GM18511 (cell line): ENCODE measurements around the gene RAMACL.

ENCODE experiments used
- ATAC-seq: cut with Tn5 transposase; IDR thresholded peaks from one replicate; pipeline ENCODE4 v1.9.1; 2021; ENCODE audit warnings: mild to moderate bottlenecking, moderate library complexity; ENCODE audit not compliant: unreplicated experiment

The RAMACL gene

DNA sequence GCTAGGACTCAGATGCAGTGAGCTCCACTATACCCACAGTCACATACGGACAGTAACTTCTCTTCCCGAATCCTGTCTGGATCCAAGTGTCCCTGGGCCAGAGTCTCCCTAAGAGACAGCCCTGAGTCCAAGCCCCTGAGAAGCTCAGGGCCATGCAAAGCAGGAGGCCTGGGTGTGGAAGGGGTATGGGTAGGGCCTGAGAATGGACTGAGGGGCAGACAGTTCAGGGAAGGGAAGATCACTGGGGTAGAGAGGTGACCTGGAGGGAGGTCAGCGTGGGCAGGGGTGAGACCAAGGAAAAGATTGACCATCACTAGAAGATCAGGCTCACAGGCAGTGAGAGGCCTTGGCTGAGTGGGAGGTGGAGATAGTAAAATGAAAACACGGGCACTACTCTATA, 31.8 kb upstream of the RAMACL start:
- no peak for ATAC-seq

DNA sequence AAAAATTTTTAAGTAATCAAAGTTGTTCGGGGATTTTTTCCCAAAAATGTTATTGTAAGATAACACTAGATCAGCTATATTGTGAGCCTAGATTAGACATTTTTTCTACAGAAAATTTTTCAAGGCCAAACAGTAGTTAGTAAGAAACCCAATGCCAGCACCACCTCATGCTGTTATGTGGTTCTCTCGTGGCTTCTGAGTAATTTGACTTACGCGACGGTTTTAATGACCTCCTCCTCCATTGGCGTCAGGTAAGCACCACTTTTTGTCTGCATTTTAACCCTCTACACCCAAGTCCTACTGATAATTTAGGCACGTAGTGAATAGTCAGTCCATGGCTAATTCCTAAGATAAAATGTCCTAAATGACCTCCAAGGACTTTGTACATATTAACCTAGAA, 30.9 kb upstream of the RAMACL start:
- no peak for ATAC-seq

DNA sequence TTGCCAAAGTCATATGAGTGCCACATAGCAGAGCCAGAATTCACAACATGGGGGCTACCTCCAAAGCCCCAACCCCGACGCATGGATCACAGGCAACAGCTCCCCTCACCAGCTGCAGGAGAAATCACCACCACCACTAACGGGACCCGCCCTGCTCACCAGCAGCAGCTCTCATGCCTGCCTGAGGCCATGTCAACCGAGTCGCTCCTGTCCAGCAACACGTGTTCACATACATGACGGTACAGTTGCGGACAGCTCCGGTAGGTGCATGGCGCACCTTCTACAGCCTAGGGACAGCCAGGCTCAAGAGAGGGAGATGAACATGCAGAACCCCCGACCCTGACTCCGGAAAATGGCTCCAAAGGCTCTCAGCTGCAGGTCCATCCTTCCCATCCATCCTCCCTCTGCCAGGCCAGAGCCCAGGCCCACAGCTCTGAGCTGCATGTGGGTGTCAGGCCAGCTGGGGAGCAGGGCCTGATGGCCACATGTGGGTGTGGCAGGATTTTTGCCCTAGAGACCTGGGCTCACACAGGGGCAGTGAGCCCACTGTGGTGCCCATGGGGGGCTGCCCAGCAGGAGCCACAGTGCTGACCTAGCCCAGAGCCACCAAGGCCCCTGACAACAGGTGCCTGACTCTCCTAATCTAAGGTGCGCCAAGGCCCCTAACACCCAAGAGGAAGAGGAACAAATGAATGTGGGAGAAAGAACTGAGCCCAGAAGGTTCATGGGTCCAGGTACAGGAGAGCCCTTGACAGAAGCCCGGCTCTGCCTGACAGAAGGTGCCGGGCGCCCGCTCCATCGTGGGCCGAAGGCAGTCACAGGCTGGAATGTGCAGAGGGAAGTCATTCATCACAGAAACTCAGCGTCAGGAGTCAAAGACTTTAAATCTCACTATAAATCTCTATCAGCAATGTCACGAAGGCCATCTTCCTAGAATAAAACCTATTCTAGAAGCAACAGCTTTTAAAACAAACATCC, 30.1 kb upstream of the RAMACL start:
- no peak for ATAC-seq

DNA sequence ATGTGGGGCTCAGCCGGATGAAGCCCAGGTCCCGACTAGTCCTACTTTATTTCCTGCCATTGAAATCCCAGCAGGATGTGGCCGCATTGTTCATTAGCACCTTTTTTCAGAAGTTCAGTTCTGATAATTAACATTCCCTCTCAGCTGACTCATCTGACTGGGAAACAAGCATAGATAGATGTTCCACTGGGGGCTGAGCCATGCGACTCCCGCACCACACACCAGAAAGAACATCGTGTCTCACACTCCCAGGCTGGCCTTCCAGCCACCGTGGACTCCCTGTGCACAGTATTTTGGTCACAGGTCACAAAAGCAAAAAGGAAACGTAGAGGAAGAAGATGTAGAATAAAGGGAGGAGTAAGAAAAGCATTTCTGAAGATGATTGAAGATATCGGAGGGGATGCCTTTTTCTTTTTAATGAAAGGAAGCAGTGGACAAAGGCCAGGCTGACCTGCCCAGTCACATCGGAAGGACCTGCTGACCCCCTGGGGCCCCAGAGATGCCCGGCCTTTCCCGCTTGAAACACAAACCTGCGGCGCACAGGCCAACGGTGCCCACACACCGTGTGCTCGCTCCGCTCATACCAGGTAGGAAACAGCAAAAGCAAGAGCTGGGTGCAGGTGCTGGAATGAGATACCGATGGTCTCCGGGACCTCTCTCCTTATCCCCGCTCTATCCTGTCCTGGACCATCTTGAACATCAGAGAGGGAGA, 28.7 kb upstream of the RAMACL start:
- ATAC-seq: no peak

DNA sequence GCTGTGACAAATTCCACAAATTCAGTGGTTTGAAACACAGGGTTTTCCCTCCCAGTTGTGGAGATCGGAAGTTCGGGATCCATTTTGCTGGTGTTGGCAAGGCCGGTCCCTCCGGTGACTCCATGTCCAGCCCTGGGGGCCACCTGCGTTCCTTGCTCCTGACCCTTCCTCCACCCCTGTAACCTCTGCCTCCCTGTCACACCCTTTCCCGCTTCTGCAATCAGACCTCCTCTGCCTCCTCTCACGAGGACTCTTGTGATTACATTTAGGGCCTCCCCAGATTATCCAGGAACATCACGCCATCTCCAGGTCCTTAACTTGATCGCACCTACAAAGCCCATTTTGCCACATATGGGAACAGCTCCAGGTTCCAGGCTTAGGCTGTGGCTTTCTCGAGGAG, 28.1 kb upstream of the RAMACL start:
- ATAC-seq: no peak

DNA sequence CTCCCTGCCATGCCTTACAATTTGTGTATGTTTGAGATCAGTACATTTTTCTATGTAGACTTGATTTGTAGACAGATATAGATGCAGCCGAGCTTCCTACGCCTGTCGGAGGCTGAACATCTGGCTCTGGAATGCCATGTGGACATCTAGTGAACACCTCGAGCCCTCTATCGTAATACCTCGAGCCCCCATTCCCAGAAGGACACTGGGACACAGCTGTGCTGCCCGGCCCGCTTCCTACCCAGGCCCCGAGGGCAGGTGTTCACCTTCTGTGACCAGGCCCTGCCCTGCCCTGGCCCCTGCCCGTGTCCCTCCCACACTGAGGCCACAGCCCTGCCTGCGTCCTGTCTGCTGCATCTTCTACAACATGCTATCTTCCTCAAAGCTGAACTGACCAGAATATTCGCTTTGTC, 27.7 kb upstream of the RAMACL start:
- ATAC-seq: no peak

DNA sequence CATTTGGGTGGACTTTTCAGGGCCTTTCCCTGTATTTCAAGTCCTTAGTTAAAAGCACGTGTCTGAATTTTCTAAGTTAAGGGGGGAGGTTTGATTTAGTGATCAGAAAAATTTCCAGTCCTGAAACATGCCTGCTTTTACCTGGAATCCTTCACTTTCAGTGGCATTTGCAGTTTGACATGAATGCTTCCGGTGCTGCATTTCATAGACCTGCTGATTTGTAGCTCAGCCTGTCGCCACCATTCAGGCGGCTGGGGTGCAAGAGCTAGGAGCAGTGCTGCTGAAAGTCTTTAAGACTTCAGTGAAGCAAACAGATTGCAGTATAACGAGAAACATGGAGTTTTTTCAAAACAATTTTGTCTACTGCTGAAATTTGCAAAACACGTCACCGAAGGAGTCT, 26.5 kb upstream of the RAMACL start:
- ATAC-seq: no peak

DNA sequence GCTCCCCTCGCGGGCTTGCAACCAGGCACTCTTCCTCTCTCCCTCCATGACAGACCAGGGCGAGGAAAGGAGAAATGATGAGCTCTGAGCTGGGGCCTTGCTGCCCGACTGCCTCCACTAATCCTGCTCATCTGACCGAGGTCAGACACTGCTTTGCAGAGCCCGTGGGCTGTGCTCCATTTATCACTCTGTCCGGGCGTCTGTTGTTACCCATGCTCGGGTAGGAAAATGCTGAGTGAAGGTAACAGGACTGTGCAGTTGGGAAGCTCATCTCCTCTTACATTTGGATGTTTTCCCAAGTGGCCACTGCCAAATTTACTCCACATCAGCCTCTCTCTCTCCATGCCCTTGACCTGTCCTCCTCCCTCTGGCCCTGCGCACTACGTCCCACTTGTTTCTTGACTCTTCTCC, 26.0 kb upstream of the RAMACL start:
- ATAC-seq: no peak

DNA sequence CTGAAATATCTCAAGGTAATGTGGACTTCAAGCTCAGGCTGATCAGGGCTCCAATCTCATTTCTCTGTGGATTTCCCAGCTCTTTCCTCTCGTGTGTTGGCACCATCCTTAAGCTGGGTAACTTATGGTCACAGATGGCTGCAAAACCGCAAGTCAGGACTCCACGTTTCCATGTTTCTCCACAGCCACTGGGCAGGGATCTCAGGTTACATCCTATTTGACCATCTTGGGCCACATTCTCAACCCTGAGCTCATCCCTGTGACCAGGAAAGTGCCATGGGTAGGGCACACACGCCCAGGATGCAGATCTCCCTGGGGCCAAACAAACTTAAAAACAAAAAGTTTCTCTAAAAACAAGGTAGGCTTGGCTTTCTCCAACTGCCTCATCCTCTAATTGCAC, 25.2 kb upstream of the RAMACL start:
- no peak for ATAC-seq

DNA sequence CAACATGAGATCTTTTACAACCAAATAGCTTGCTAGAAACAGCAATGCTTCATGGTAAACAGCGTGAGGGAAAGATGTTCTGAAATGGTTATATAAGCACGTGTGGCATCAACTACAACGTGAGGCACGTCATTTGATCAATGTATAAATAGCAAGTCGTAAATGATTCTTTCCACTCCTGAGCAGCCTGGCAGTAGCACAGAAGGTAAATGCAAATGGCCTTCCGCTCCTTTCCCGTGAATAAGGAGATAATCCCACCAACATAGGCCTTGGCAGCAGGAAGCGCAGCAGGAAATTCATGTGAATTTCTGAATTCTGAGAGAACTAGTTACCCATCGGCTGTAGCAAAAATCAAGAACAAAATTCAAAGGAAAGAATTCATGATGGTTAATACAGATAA, 23.6 kb upstream of the RAMACL start:
- no peak for ATAC-seq

DNA sequence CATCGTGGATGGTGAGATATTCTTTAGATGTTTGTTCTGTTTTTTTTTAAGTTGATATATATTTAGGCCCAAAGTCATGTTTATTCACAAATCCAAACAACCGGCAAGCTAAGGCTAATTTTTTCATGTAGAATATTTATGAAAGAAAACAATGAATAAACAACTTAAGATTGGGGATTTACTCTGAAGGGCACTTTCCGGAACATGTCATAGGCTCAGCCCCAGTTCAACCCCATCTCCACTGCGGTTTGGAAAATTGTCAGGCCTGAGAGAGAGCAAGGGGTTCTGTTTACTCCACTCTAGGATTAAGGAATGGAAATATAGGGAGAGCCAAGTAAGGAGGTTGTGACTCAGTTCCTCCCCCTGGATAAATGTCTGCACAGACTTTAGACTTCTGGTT, 22.3 kb upstream of the RAMACL start:
- ATAC-seq: no peak

DNA sequence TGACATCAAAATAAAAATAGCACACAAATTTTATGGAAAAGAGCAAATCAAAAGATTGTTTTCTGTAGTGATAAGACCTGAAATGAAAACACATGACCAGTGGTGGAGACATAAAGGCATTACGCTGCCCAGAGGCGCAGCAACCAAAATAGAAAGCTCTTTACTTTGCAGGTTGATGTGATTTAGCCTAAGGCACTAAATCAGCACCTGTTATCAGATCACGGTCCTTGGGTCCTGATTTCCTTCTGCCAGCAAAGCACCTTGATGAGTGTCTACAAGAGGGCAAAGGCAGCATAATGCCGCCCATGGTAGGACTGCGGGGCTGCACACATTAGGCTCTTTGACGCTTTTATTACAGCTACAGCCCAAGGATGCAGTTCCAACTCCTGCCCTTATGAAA, 19.3 kb upstream of the RAMACL start:
- ATAC-seq: no peak

DNA sequence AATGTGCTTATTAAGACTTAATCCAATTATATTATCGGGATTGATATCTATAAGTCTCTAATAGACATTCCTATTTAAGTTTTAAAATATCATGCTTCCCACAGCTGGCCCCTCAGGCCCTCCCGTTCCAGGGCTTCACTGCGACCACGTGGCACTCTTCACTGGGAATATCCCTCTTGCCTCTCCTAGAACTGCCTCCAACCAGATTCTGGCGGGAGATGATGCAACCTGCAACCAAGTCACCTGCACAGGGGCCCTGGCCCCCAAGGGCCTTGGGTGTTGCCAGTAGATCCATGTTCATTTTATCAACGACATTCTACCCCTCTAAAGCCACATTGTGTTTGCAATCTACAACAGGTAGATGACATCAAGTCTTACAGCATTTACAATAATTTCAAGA, 18.4 kb upstream of the RAMACL start:
- no peak for ATAC-seq

DNA sequence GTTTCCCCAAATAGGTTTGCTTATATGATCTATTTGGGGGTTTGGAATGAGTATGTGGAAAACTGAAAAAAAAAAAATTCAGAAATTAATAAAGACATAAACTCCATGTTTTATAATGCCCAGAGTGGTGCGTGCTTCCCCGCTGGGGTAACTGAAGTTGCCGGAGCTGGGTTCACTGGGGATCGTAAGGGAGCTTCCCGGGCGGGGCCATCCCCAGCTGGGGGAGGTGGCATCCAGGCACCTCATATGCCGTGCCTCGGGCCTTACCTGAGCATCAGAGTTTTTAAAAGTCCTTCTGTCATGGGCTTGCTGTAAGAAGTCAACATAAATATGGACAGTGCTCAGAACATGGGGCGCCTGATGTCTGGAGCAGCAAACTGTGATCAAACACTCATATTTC, 17.9 kb upstream of the RAMACL start:
- ATAC-seq: no peak

DNA sequence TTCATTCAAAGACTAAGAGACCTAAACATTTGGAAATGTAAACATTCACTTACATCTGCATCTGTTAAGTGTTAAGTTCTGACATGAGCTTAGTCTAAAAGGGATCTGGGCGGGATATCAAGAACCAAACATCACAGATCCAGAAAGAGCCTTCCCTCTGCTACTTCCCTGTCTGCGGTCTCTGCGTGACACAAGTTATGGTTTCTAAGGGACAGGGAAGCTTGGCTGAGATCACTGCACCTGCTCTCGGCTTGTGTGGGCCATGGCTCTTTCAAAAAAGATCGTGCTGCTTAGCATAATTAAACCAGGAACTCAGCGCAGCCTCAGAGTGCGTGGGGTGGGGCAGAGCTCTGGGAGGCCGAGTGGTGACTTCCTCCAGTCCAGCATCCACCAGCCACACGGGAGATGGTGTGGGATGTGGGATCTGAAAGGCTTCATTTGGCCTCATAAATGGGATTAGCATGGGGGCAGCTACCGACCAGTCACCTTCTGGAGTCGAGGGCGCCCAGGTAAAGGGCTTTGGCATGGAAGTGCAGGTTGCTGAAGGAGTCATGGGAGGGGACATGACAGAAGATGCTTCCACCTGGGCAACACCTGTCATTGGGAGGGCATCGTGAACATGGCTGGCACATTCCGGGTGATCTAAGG, 16.7 kb upstream of the RAMACL start:
- no peak for ATAC-seq

DNA sequence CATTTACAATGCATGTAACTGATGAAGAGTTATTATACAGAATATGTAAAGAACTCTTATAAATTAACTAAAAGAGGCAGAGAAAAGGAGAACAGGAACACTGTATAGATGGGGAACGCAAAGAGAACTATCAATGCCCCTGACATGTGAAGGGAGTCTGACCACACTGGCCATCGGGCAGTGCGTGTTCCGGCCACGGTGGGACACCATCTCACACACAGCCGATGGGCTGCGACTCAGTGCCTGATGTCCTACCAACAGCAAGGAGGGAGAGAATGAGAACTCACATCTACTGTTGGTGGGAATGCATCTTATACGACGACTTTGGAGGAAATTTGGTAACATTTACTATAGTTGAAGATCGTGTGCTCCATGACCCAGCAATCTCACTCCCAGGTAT, 15.5 kb upstream of the RAMACL start:
- no peak for ATAC-seq

DNA sequence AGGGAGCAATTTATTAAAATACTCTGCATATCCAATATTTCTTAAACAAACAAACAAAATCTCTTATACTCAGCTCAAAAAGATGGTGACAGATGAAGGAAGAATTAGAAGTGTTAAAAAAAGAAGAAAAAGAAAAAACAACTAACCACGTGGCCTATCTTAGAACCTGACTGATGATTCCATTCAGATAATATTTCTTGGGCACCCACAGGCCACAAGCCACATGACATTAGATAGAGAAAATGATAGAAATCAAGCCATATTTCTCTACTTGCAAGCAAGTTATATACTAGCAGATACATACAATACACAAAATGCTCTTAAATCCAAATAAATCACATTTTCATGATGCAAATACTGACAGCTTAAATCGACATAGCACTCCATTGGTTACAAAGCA, 14.5 kb upstream of the RAMACL start:
- ATAC-seq: no peak

DNA sequence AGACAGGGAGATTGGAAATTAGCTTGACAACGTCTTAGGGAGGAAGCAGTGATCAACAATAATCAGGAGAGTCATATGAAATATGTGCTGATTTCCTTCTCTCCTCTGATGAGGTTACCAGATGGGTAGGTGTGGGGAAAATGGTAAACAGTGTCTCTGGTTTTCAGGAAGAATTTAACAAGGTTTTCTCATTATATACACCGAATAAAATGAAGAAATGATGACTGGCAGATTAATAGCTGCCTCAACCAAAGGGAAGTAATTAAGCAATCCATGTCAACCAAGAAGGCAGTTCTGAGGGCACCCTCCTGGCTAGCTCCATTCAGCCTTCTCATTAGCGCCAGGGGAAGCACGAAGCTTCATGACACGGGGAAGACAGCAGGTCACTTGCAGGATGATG, 12.7 kb upstream of the RAMACL start:
- no peak for ATAC-seq

DNA sequence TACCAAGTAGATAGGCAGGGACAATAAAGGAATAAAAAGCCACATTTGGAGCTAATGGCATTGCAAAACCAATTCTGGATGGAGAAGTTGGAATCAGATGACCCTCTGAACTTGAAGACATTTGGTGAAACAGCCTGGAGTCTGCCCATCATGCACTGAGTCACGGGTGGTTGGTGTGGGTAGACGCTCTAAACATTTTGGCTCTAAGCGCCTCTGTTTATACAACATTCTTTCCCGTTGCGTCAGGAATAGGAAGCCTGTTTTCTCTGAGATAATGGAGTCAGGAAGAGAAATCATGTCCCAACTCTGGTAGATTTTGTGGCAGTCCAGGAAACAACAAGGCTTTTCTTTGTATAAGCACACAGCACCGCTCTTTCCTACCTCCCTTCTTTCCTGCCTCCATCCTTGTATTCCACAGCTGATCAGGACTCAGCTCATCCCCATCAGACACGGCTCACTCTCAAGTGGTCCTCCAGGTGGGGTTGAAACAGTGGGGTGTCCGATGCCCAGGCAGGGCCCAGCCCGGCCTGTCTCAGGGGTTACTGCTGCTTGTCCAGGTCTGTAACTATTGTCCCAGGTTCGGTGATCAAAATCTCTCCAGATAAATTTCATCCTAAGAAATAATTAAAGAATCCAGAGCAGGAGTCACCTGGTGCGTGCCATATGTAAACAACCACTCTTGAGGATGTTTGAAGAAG, 12.1 kb upstream of the RAMACL start:
- no peak for ATAC-seq

DNA sequence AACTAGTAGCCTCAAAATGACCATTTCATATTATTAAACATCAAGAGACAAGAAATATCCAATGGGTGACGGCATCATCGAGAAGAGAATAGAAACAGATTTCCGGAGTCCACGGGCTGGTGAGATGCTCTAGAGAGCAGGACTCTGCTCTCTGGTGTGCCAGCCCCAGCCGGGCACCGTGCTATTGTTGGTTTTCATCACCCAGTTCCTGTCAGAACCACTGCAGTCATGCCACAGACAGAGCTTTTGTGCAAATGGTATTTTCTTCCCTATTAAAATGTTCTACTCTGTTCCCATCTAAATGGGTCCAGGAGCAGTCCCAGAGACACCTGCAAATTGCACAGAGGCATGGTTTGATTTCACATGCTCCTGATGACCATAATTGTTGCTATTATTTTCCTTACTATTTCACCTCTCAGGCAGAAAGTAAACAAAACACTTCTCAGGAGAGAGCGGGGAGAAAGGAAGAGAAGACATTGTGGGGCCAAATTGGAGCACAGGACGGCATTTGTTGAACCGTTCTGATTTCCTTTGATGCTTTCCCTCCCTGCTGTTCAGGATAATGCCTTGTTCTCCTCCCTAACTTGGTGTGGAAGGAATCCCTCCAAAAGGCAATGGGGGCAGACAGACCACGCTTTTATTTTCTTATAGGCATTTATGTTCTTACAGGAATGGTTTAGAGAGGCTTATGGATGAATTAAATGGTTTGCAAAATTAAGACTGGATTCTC, 11.4 kb upstream of the RAMACL start:
- no peak for ATAC-seq
